A172 (cell line): ENCODE results near the gene DACH1. TPM values are rescaled to one million over a fixed set of nuclear protein-coding genes. Genes with fewer than 3 reads are reported as not detected.

Experiments used
- DNase-seq: peaks from one replicate; pipeline ENCODE4 v3.0.0-alpha.2; 2015; ENCODE audit warnings: low spot score
- total RNA-seq: library from RNA; depleted of rRNA; stranded (reverse); fragments of >200 nt; shearing (Covaris generic); gene quantifications from 2 replicates; pipeline ENCODE4 v1.2.3, GENCODE V29; 2014

Gene DACH1
- total RNA-seq, 1 experiment from 2014 or later = not detected

- no peak for DNase-seq
Measured at GRCh38 chr13:71587193-71587592, 279.8 kb downstream of the DACH1 start.

- DNase-seq = no peak
Measured at GRCh38 chr13:71583581-71583980, 283.4 kb downstream of the DACH1 start.

GRCh38 chr13:71580614-71581013 is 286.4 kb downstream of the DACH1 start:
- no peak for DNase-seq

- DNase-seq = no peak
Measured at GRCh38 chr13:71578048-71578447, 289.0 kb downstream of the DACH1 start.

- DNase-seq = peak; percentile 7
Measured at GRCh38 chr13:71577127-71577526, 289.9 kb downstream of the DACH1 start.

- no peak for DNase-seq
Measured at GRCh38 chr13:71576571-71576970, 290.4 kb downstream of the DACH1 start.

GRCh38 chr13:71546881-71547280 is 320.1 kb downstream of the DACH1 start:
- DNase-seq = no peak

GRCh38 chr13:71540098-71540497 is 326.9 kb downstream of the DACH1 start:
- no peak for DNase-seq

- DNase-seq = no peak
Measured at GRCh38 chr13:71536201-71536600, 330.8 kb downstream of the DACH1 start.

GRCh38 chr13:71524613-71525304 is 342.2 kb downstream of the DACH1 start:
- DNase-seq = no peak

GRCh38 chr13:71524245-71524612 is 342.8 kb downstream of the DACH1 start:
- DNase-seq = no peak

GRCh38 chr13:71522941-71523526 is 344.0 kb downstream of the DACH1 start:
- DNase-seq = no peak

- peak; percentile 14 for DNase-seq
Measured at GRCh38 chr13:71517004-71517403, 350.0 kb downstream of the DACH1 start.

GRCh38 chr13:71516521-71516920 is 350.5 kb downstream of the DACH1 start:
- no peak for DNase-seq

- DNase-seq = no peak
Measured at GRCh38 chr13:71515744-71516038, 351.3 kb downstream of the DACH1 start.

GRCh38 chr13:71514900-71515743 is 351.9 kb downstream of the DACH1 start:
- DNase-seq = no peak

- no peak for DNase-seq
Measured at GRCh38 chr13:71513411-71514033, 353.5 kb downstream of the DACH1 start.

GRCh38 chr13:71503781-71504180 is 363.2 kb downstream of the DACH1 start:
- DNase-seq = no peak

GRCh38 chr13:71499944-71500514 is 367.0 kb downstream of the DACH1 start:
- no peak for DNase-seq

- DNase-seq = no peak
Measured at GRCh38 chr13:71499235-71499634, 367.8 kb downstream of the DACH1 start.

- no peak for DNase-seq
Measured at GRCh38 chr13:71493189-71493588, 373.8 kb downstream of the DACH1 start.

GRCh38 chr13:71492346-71492871 is 374.6 kb downstream of the DACH1 start:
- DNase-seq = no peak
